ENCODE measurements around the gene DGKZ. TPM values are rescaled to one million over a fixed set of nuclear protein-coding genes. Genes with fewer than 3 reads are reported as not detected.

DGKZ gene
- total and polyA plus RNA-seq, 2 donors (not counting 3 experiments of a cell fraction or from before 2014, with no cell fraction given) = 88.8 to 127 TPM

DNA sequence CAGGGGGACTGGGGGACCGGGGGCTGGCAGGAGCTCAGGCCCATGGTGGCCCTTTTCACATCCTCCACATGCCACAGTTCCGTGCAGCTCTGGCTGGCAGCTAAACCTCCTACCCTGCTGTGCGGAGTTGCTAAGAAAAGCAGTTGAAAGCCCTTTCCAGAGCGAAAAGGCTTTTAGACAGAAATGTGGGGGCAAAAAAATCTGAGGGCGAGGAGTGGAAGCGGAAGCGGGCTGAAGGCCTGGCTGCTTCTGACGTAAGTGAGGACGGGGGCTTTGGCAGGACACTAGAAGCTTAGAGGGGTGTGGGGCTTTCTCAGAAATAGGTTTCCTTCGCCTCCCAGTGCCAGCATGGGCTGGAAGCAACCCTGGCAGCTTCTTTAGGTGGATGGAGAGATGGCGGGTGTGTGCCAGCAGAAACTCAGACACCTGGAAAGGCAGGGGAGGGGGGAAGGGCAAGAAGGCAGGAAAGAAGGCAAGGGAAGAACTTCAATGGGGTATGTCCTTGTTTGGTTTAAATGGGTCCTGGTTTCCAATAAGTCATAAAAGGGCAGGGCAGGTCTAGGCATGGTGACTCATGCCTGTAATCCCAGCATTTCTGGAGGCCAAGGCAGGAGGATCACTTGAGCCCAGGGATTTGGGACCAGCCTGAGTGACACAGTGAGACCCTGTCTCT is 11.2 kb upstream of the DGKZ start:
- no peak for FAIRE-seq
- no peak overlapping the region for H3K4me3 ChIP-seq (replicated peaks in 1 of 3; ENCODE audit: insufficient read depth in 1 of 3, low read depth in 1 of 3, low read length in 3 of 3)
- dilution Hi-C loops (cut with MboI; ENCODE audit: extremely low pct_ligation_motif_present, low sequenced_read_pairs) = no loop called here
- peaks cover 3% of the 10 kb centered on the region for H3K4me1 ChIP-seq (ENCODE audit: control insufficient read depth, extremely low read depth, insufficient read depth, low read length)
- H3K9me3 ChIP-seq (replicated peaks; ENCODE audit: control insufficient read depth, insufficient read depth, low read length) = no peaks in the 10 kb centered on the region
- H3K4me2 ChIP-seq (ENCODE audit: insufficient read depth, low read length) = no peak overlapping the region
- no peaks in the 10 kb centered on the region for H3K79me2 ChIP-seq (ENCODE audit: control insufficient read depth, insufficient read depth, low read length)
- peaks cover 32 to 34% of the 10 kb centered on the region in 2 experiments for H3K27me3 ChIP-seq (ENCODE audit: control insufficient read depth in 2 of 2, insufficient read depth in 2 of 2, low read length in 2 of 2)
- no peak overlapping the region for H3K9ac ChIP-seq (replicated peaks; ENCODE audit: extremely low read depth, insufficient read depth, low read length)
- CTCF ChIA-PET = interaction anchor here (1.2 kb wide), 1 partner anchor 28 kb away, joined by 3 read pairs; no protein-coding TSS in a partner anchor
- H2AFZ ChIP-seq (ENCODE audit: low read depth, low read length) = no peak overlapping the region
- no peaks in the 10 kb centered on the region for H3K9me1 ChIP-seq (replicated peaks; ENCODE audit: control insufficient read depth, extremely low read depth, insufficient read depth, low read length)
- H3K36me3 ChIP-seq (ENCODE audit: control insufficient read depth in 2 of 2, extremely low read depth in 1 of 2, insufficient read depth in 2 of 2, low read length in 2 of 2) = no peaks in the 10 kb centered on the region
- no peak for DNase-seq (ENCODE audit: low read depth, low spot score)
- intact Hi-C loops (cut with micrococcal nuclease) = no loop called here
- POLR2A ChIA-PET = no interaction called here
- no peaks in the 10 kb centered on the region for H4K20me1 ChIP-seq (replicated peaks; ENCODE audit: control insufficient read depth, extremely low read depth, insufficient read depth, low read length)
- no peak for TF ChIP-seq FOS (IDR thresholded peaks at IDR 0.05; ENCODE audit: borderline replicate concordance, insufficient read depth, low read length)
- TF ChIP-seq EZH2 (IDR thresholded peaks at IDR 0.05; ENCODE audit: borderline replicate concordance, low read depth, low read length, severe bottlenecking) = no peak
- no peak for TF ChIP-seq MYC (IDR thresholded peaks at IDR 0.05; ENCODE audit: low read depth, low read length)
- TF ChIP-seq JUN (IDR thresholded peaks at IDR 0.05; ENCODE audit: borderline replicate concordance, insufficient read depth, insufficient read length, low read depth) = no peak
- TF ChIP-seq MAX (IDR thresholded peaks at IDR 0.05; ENCODE audit: insufficient read depth, insufficient read length) = no peak
- TF ChIP-seq CTCF (IDR thresholded peaks at IDR 0.05; ENCODE audit: extremely low read depth in 1 of 2, insufficient read depth in 1 of 2, low read depth in 1 of 2, low read length in 2 of 2) = no peak
- BruUV-seq (replicated peaks) = no TSS peak
- H3K27ac ChIP-seq (ENCODE audit: insufficient read depth, low read depth, low read length) = no peak overlapping the region
